K562 (cell line): ENCODE measurements around the gene ITSN1. TPM values are rescaled to one million over a fixed set of nuclear protein-coding genes. Genes with fewer than 3 reads are reported as not detected.

Experiments
- ATAC-seq: fragments of 200-7000 bp; cut with Tn5 transposase; 3 replicates; pipeline ENCODE4 v1.9.1; 2020; ENCODE audit warnings: moderate library complexity
- BruUV-seq: library from RNA; stranded (reverse); fragments of 400-500 nt; replicated peaks from 2 replicates; lab custom pipeline; 2021; lab: Mats Ljungman, UMichigan
- CTCF ChIA-PET: fragments of 300-600 bp; formaldehyde crosslinking; extraction: SDS; loops from one replicate; lab custom pipeline; 2021; ENCODE audit warnings: low intra/inter-chr PET ratio; lab: Yijun Ruan, JAX
- POLR2A ChIA-PET: fragments of 300-600, 350-650 bp; sonication (Branson Sonifier 250); formaldehyde crosslinking; extraction: SDS; loops from one replicate; lab custom pipeline; 2021; ENCODE audit warnings: antibody characterized with exemption, inconsistent platforms; lab: Yijun Ruan, JAX
- DNase-seq, 4 experiments: peaks; one replicate each; pipeline versions ENCODE4 v3.0.0 to v3.0.0-alpha.2; 2011 to 2018; ENCODE audit warnings: low spot score in 3 of 4, mixed read lengths in 3 of 4; ENCODE audit errors: extremely low read depth in 1 of 4
- FAIRE-seq: peaks from 2 replicates; lab custom pipeline; 2011; peaks lifted over from hg19 to GRCh38; lab: Jason Lieb, UNC
- H2AFZ ChIP-seq: 2 replicates; pipeline ENCODE4 v1.6.0; 2011; ENCODE audit warnings: low read depth, low read length, control low read depth, inconsistent platforms
- H3K27ac ChIP-seq: fragments of 200-600 bp; 3 replicates; pipeline ENCODE4 v1.8.0; 2011; ENCODE audit warnings: low read depth, mild to moderate bottlenecking, control low read depth, inconsistent platforms, low read length, moderate library complexity, mixed read lengths; ENCODE audit errors: extremely low read depth
- H3K27me3 ChIP-seq, 2 experiments: fragments of 300-600 bp in 1 of 2; 2 replicates in 1 of 2; 3 replicates in 1 of 2; pipeline versions ENCODE4 v1.6.0 to v1.8.0; 2011; ENCODE audit warnings: inconsistent platforms in 2 of 2, low read length in 2 of 2, mild to moderate bottlenecking in 1 of 2, mixed read lengths in 1 of 2, moderate library complexity in 1 of 2; ENCODE audit not compliant: control insufficient read depth in 2 of 2, insufficient read depth in 2 of 2
- H3K36me3 ChIP-seq: fragments of 300-600 bp; 3 replicates; pipeline ENCODE4 v1.8.0; 2011; ENCODE audit warnings: mild to moderate bottlenecking, low read length, inconsistent platforms; ENCODE audit not compliant: control insufficient read depth, insufficient read depth
- H3K4me1 ChIP-seq, 2 experiments: fragments of 200-600 bp in 1 of 2; replicated peaks in 1 of 2; 2 replicates in 1 of 2; 3 replicates in 1 of 2; pipeline versions ENCODE4 v1.5.1 to v1.8.0; 2011; ENCODE audit warnings: inconsistent platforms in 2 of 2, low read length in 2 of 2, mild to moderate bottlenecking in 1 of 2, mixed read lengths in 1 of 2, moderate library complexity in 1 of 2; ENCODE audit not compliant: control insufficient read depth in 2 of 2, insufficient read depth in 2 of 2
- H3K4me2 ChIP-seq: 2 replicates; pipeline ENCODE4 v1.6.1; 2011; ENCODE audit warnings: low read length, control low read depth, inconsistent platforms, mixed read lengths; ENCODE audit not compliant: insufficient read depth
- H3K4me3 ChIP-seq: fragments of 200-600 bp; sonication (generic), shearing (Covaris generic); 2 replicates; pipeline ENCODE4 v1.5.1; 2016; ENCODE audit warnings: control low read depth, inconsistent platforms
- H3K79me2 ChIP-seq: fragments of 200-600 bp; 3 replicates; pipeline ENCODE4 v1.8.0; 2011; ENCODE audit warnings: low read length, inconsistent platforms; ENCODE audit not compliant: control insufficient read depth, insufficient read depth
- H3K9ac ChIP-seq, 2 experiments: 2 replicates each; pipeline versions ENCODE4 v1.6.0 to v1.6.1; 2011; ENCODE audit warnings: low read depth in 2 of 2, low read length in 2 of 2, control low read depth in 1 of 2, inconsistent platforms in 1 of 2, mild to moderate bottlenecking in 1 of 2, mixed read lengths in 1 of 2; ENCODE audit not compliant: insufficient read depth in 1 of 2
- H3K9me1 ChIP-seq: one replicate; pipeline ENCODE4 v1.6.0; 2011; ENCODE audit warnings: inconsistent platforms, mild to moderate bottlenecking, low read length, moderate library complexity; ENCODE audit not compliant: control insufficient read depth, insufficient read depth
- H3K9me3 ChIP-seq: replicated peaks from 2 replicates; pipeline ENCODE4 v1.5.1; 2011; ENCODE audit warnings: low read depth, low read length, inconsistent platforms; ENCODE audit not compliant: control insufficient read depth, insufficient read depth
- H4K20me1 ChIP-seq: replicated peaks from 2 replicates; pipeline ENCODE4 v1.6.1; 2011; ENCODE audit warnings: low read length, inconsistent platforms, mixed read lengths; ENCODE audit not compliant: control insufficient read depth, insufficient read depth
- ATF2 ChIP-seq: sonication (generic); formaldehyde crosslinking; IDR thresholded peaks from 2 replicates; pipeline ENCODE4 v1.8.1; 2022; ENCODE audit warnings: missing genetic modification reagents
- CTCF ChIP-seq, 3 experiments: IDR thresholded peaks in 2 of 3; conservative IDR thresholded peaks in 1 of 3; 2 replicates each; pipeline ENCODE4 v1.5.1; 2011 to 2012; ENCODE audit warnings: low read length in 3 of 3, mild to moderate bottlenecking in 3 of 3, control low read depth in 2 of 3, improper control_type of control experiment in 1 of 3, inconsistent platforms in 1 of 3, low read depth in 1 of 3, mixed read lengths in 1 of 3, moderate library complexity in 1 of 3; ENCODE audit not compliant: insufficient read depth in 2 of 3
- MECOM ChIP-seq: fragments of 250-450 bp; sonication (Bioruptor Pico); IDR thresholded peaks from 2 replicates; pipeline ENCODE4 v1.8.0; 2022; ENCODE audit warnings: inconsistent platforms
- NCOA2 ChIP-seq, 2 experiments: fragments of 450-650 bp; IDR thresholded peaks; 2 replicates each; pipeline ENCODE4 v1.6.1; 2018; ENCODE audit warnings: mild to moderate bottlenecking in 2 of 2, moderate library complexity in 1 of 2; ENCODE audit not compliant: partially characterized antibody in 2 of 2
- NKRF ChIP-seq: fragments of 450-650 bp; IDR thresholded peaks from 2 replicates; pipeline ENCODE4 v1.6.1; 2016; ENCODE audit warnings: borderline replicate concordance
- ZBED1 ChIP-seq: IDR thresholded peaks from 2 replicates; pipeline ENCODE4 v1.6.1; 2014
- WGBS: fragments of 100-300 bp; shearing (Covaris generic); methylation state at CpG from one replicate; pipeline ENCODE4 v1.1.6; 2016; ENCODE audit warnings: low coverage, mixed read lengths; ENCODE audit not compliant: insufficient coverage; ENCODE audit errors: missing lambda C conversion rate; 5-methylcytosine and 5-hydroxymethylcytosine counted together
- in situ Hi-C: fragments of 300-500 bp; cut with MboI; formaldehyde crosslinking; loops from 4 replicates; pipeline ENCODE4 v1.15.0; 2018; ENCODE audit warnings: inconsistent platforms, mixed read lengths
- intact Hi-C: fragments of 100-400 bp; cut with micrococcal nuclease; formaldehyde crosslinking; loops from 2 replicates; pipeline ENCODE4 v1.14.2; 2022
- polyA plus RNA-seq, 8 experiments: library from polyadenylated mRNA; depleted of rRNA in 4 of 8; stranded (reverse) in 5 of 8; unstranded in 3 of 8; fragments of >200 nt; fragmentation: Nextera tagmentation in 2 of 8; fragmentation: Illumina TruSeq in 1 of 8; extraction: Ambion mirVana in 2 of 8; extraction: Trizol in 1 of 8; gene quantifications; 2 replicates each; pipeline versions ENCODE4 v1.2.1 to v1.2.3, GENCODE V29; 2011 to 2014; ENCODE audit warnings: inconsistent platforms in 1 of 8, missing spikeins in 1 of 8
- total RNA-seq, 7 experiments: library from RNA; depleted of rRNA in 6 of 7; stranded (reverse); fragments of >200 nt in 6 of 7; fragmentation: Illumina TruSeq in 2 of 7; extraction: Trizol in 2 of 7; gene quantifications; 2 replicates each; pipeline versions ENCODE4 v1.2.1 to v1.2.3, GENCODE V29; 2011 to 2021; ENCODE audit warnings: low replicate concordance in 1 of 7
- TF ChIP-seq, protein P1 (sequence below): fragments of 250-450 bp; sonication (Bioruptor Pico); IDR thresholded peaks from 2 replicates; pipeline ENCODE4 v1.4.0; 2020; ENCODE audit warnings: mild to moderate bottlenecking, moderate library complexity
- TF ChIP-seq, protein P2 (sequence below): IDR thresholded peaks from 2 replicates; pipeline ENCODE4 v1.6.1; 2016; ENCODE audit warnings: missing genetic modification characterization, missing compliant biosample characterization

The ITSN1 gene
- total and polyA plus RNA-seq, 9 of the 15 experiments (the other 6 are each of a cell fraction or from before 2014, with no cell fraction given) = 1.1 to 12.6 (median 4.8) TPM

DNA sequence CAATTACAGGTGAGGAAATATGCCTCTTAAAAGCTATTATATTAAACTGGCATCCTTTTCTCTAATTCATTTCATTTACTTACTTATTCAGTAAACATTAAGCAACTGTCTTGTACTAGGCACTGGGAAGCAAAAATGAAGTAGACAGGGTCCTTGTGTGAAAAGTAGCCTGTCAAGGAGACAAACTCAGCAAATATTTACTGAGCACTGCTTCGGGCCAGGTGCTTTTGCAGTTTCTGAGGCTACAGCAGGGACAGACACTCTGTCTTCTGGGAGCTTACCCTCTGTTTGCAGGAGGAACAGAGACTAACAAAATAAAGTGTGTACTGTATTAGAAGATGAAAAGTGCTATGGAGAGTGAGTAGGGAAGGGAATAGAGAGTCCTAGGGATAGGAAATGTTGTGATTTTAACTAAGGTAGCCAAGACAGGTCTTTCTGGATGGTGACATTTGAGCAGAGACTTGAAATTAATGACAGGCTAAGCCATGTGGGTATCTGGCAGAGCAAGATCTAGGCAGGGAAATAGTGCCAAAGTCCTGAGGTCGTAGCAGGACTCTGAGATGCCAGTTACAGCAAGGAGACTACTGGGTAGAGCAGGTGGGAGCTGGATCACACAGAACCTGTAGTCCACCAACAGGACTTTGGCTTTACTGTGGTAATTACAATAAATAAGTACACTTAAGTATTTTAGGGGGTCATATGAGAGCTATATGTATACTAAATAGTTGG lies 133.0 kb downstream of the ITSN1 start:
- Histone ChIP-seq H3K4me3 (no peak overlapping the region), H4K20me1 (no peaks in the 10 kb centered on the region), H3K79me2 (no peaks in the 10 kb centered on the region), H3K36me3 (no peaks in the 10 kb centered on the region), H3K9me1 (no peaks in the 10 kb centered on the region), H3K4me1 (no peaks in the 10 kb centered on the region), H2AFZ (no peak overlapping the region), H3K4me2 (no peak overlapping the region), H3K9ac (no peak overlapping the region), H3K27ac (no peak overlapping the region), H3K27me3 (no peaks in the 10 kb centered on the region), H3K9me3 (no peaks in the 10 kb centered on the region)
- BruUV-seq = no TSS peak
- POLR2A ChIA-PET = interaction anchor here (0.9 kb wide), 1 partner anchor 11 kb away, joined by 3 read pairs; no protein-coding TSS in a partner anchor
- no peak; the same call in 2 of the 3 replicates for ATAC-seq
- CTCF ChIA-PET = no interaction called here
- in situ Hi-C loops = no loop called here
- FAIRE-seq = no peak
- 26% methylated on average over 2 of the region's 2 CpGs for WGBS
- no peak for DNase-seq
- intact Hi-C loops = no loop called here
- TF ChIP-seq ZBED1 (no peak), NKRF (no peak), NCOA2 (IDR thresholded peaks at IDR 0.05; ENCODE audit: partially characterized antibody in 2 of 2) (no peak), CTCF (IDR thresholded peaks at IDR 0.05 in 2 of 3, conservative IDR thresholded peaks at IDR 0.05 in 1 of 3; ENCODE audit: insufficient read depth in 2 of 3, low read depth in 1 of 3, low read length in 3 of 3) (no peak), ATF2 (CRISPR knock-in tag) (no peak), MECOM (no peak)
- TF ChIP-seq, protein P1, sequence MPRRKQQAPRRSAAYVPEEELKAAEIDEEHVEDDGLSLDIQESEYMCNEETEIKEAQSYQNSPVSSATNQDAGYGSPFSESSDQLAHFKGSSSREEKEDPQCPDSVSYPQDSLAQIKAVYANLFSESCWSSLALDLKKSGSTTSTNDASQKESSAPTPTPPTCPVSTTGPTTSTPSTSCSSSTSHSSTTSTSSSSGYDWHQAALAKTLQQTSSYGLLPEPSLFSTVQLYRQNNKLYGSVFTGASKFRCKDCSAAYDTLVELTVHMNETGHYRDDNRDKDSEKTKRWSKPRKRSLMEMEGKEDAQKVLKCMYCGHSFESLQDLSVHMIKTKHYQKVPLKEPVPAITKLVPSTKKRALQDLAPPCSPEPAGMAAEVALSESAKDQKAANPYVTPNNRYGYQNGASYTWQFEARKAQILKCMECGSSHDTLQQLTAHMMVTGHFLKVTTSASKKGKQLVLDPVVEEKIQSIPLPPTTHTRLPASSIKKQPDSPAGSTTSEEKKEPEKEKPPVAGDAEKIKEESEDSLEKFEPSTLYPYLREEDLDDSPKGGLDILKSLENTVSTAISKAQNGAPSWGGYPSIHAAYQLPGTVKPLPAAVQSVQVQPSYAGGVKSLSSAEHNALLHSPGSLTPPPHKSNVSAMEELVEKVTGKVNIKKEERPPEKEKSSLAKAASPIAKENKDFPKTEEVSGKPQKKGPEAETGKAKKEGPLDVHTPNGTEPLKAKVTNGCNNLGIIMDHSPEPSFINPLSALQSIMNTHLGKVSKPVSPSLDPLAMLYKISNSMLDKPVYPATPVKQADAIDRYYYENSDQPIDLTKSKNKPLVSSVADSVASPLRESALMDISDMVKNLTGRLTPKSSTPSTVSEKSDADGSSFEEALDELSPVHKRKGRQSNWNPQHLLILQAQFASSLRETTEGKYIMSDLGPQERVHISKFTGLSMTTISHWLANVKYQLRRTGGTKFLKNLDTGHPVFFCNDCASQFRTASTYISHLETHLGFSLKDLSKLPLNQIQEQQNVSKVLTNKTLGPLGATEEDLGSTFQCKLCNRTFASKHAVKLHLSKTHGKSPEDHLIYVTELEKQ (CRISPR knock-in tag) = no peak
- TF ChIP-seq, protein P2, sequence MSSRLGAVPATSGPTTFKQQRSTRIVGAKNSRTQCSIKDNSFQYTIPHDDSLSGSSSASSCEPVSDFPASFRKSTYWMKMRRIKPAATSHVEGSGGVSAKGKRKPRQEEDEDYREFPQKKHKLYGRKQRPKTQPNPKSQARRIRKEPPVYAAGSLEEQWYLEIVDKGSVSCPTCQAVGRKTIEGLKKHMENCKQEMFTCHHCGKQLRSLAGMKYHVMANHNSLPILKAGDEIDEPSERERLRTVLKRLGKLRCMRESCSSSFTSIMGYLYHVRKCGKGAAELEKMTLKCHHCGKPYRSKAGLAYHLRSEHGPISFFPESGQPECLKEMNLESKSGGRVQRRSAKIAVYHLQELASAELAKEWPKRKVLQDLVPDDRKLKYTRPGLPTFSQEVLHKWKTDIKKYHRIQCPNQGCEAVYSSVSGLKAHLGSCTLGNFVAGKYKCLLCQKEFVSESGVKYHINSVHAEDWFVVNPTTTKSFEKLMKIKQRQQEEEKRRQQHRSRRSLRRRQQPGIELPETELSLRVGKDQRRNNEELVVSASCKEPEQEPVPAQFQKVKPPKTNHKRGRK (tag) = no peak
